ENCODE results near the gene TST.

- TF ChIP-seq ATF3 (IDR thresholded peaks at IDR 0.05; ENCODE audit: borderline replicate concordance, extremely low read depth, low read depth, low read length) (no peak), GABPA (IDR thresholded peaks at IDR 0.05; ENCODE audit: low read depth) (no peak), CHD2 (IDR thresholded peaks at IDR 0.05; ENCODE audit: borderline replicate concordance, low read depth, low read length) (no peak)
Measured at GRCh38 chr22:37016134-37016910, 2.9 kb downstream of the TST start.
